Omental fat pad (tissue), 4 donors: ENCODE data around the gene CASK. TPM values are rescaled to one million over a fixed set of nuclear protein-coding genes. Genes with fewer than 3 reads are reported as not detected.

ENCODE experiments used
- ATAC-seq: fragments of 150-250 bp; one replicate; pipeline ENCODE4 v1.9.1; 2016; ENCODE audit warnings: mild to moderate bottlenecking, moderate library complexity; ENCODE audit not compliant: low FRiP score
- DNase-seq: peaks from one replicate; pipeline ENCODE4 v3.0.0-alpha.2; 2019; ENCODE audit warnings: low spot score
- total RNA-seq, 4 donors: library from RNA; depleted of rRNA; stranded (reverse); fragments of >200 nt; gene quantifications; one replicate each; pipeline ENCODE4 v1.1.0, GENCODE V29; 2016
- TF ChIP-seq, protein P1 (sequence below), 3 donors: fragments of 450-650 bp; IDR thresholded peaks; one replicate each; pipeline ENCODE4 v1.5.1; 2016 to 2017; ENCODE audit warnings: antibody characterized with exemption in 3 of 3, mild to moderate bottlenecking in 3 of 3, moderate library complexity in 2 of 3

CASK gene
- total RNA-seq, 4 donors from 2014 or later: 26.8 to 42.4 (median 32.9) TPM

DNA sequence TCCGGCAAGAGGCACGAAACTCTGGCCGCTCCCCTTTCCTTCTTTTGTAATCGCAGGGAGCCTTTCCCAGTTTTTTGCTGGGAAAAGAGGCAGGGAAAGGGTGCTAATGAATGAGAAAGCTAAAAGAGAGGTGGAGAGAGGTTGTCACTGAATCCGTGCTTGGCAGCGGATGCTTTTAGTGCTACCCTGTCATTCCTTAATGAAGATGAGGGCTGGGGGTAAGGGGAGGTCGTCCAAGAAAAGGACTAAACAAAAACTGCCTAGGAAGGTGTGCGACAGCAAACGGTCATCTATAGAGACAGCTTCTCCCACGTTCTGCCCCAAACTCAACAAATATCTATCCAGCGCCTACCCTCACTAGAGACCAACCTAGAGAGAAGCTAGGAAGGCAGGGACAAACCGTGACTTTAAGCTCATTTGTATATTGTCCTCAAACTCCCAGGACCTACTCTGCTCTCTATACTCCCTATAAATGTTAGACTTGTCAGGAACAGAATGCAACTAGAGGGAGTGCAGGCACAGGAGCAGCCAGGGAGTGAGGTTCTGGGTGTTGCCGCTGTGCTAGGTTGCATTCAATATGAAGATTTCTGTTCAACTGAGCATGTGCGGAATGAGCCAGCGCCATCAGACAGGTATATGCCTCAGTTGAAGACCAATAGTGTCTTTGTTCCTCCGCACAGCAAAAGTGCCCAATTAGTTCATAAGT is 777 bp upstream of the CASK start:
- ATAC-seq (no peak), DNase-seq (no peak)
- TF ChIP-seq, protein P1, sequence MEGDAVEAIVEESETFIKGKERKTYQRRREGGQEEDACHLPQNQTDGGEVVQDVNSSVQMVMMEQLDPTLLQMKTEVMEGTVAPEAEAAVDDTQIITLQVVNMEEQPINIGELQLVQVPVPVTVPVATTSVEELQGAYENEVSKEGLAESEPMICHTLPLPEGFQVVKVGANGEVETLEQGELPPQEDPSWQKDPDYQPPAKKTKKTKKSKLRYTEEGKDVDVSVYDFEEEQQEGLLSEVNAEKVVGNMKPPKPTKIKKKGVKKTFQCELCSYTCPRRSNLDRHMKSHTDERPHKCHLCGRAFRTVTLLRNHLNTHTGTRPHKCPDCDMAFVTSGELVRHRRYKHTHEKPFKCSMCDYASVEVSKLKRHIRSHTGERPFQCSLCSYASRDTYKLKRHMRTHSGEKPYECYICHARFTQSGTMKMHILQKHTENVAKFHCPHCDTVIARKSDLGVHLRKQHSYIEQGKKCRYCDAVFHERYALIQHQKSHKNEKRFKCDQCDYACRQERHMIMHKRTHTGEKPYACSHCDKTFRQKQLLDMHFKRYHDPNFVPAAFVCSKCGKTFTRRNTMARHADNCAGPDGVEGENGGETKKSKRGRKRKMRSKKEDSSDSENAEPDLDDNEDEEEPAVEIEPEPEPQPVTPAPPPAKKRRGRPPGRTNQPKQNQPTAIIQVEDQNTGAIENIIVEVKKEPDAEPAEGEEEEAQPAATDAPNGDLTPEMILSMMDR (IDR thresholded peaks at IDR 0.05): no peak

- ATAC-seq: peak; percentile 26
- DNase-seq: no peak
- TF ChIP-seq, protein P1 (IDR thresholded peaks at IDR 0.05): no peak
Measured at GRCh38 chrX:41922431-41923151, 763 bp downstream of the CASK start.

GRCh38 chrX:41921492-41922430 is 1.6 kb downstream of the CASK start:
- no peak for DNase-seq

GRCh38 chrX:41919870-41920269 is 3.5 kb downstream of the CASK start:
- DNase-seq (no peak), ATAC-seq (no peak)
- TF ChIP-seq, protein P1 (IDR thresholded peaks at IDR 0.05): no peak

More at GRCh38 chrX:41921492-41922430, 1.6 kb downstream of the CASK start:
- ATAC-seq: peak; percentile 31
- TF ChIP-seq, protein P1 (IDR thresholded peaks at IDR 0.05): no peak

- TF ChIP-seq, protein P1 (IDR thresholded peaks at IDR 0.05): no peak
- DNase-seq: no peak
- no peak for ATAC-seq
Measured at GRCh38 chrX:41917517-41917916, 5.8 kb downstream of the CASK start.

DNA sequence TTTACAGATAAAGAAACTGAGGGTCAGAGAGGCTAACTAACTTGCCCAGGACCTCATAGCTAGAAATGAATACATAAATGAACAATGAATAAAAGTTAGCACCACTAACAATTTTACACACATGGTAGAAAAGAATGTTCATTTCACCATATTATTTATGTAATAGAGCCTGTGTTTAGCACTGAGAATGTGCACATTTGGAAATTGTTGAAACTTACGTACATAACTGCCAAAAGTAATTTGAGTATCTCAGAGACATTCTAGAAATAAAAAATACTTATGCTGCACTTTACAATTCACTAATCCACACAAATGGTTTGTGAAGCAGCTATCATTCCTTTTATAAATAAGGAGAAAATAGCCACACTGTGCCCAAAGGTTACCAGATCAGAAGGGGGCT is 9.9 kb downstream of the CASK start:
- TF ChIP-seq, protein P1 (IDR thresholded peaks at IDR 0.05): no peak
- ATAC-seq (no peak), DNase-seq (no peak)
